ENCODE measurements around the gene GNG4. TPM values are rescaled to one million over a fixed set of nuclear protein-coding genes. Genes with fewer than 3 reads are reported as not detected.
"Not testable (repeated sequence)": the region's sequence is repeated elsewhere in the genome, so short reads cannot be mapped to it uniquely, and the experiment has no call there.

The GNG4 gene
- total RNA-seq, 1 donor from 2014 or later = 1.8 TPM

DNA sequence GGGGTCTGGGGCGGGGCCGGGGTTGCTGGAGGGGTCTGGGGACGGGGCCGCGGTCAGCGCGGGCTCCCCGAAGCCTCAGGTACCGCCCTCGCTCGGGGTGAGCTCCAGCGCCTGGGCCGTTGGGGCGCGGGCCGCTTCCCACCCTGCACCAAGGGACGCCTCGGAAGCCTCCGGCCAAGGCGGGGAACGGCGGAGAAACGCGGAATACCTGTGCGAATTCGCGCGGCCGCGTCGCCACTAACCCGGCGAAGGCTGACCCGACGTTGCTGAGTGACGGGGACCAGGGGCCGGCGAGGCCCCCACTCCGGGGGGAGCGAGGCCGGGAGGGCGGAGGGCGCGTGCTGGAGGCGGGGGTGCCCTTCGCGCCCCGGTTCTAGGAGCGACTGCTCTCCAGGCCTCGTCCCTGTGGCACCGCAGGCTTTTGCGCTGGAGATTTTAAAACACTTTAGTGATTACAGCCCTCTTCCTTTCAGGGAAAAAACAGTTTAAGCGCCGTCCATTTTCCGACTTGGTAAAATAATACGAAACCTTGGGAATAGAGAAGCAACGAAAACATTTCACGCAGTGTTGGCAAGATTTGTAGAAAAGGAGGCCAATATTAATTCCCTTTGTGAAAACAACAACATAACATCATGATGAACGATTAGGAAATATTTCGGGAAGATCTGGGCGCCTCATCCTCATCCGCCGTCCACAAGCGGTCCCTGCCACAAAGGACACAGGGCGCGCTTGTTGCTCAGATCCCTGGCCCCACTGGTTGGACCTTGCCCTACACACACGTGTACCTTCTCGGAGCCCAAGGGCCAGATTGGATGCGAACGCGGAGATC is 971 bp upstream of the GNG4 start:
- intact Hi-C loops (cut with micrococcal nuclease) = no loop called here

DNA sequence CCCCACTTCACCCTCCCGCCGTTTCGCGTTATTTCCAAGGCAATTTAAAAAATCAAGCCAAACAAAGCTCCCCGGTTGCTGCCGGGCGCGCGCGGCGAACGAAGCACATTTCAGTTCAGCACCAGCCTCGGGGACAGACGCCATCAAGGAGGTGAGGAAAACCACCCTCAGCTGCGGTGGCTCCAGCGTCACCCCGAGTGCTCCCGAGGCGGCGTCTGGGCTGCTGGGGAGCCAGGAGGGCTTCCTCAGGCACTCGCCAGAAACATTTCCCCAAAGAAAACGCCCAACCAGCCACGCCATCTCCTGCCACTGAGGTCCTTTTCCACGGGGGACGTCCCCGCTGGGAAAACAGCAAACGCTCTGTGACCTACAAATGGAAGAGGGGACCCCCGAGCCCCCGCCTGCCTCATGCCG is 623 bp downstream of the GNG4 start:
- intact Hi-C loops (cut with micrococcal nuclease) = loop anchor here (2.0 kb wide), 1 partner anchor 144 kb away; the partner anchor contains the start of gene B3GALNT2

DNA sequence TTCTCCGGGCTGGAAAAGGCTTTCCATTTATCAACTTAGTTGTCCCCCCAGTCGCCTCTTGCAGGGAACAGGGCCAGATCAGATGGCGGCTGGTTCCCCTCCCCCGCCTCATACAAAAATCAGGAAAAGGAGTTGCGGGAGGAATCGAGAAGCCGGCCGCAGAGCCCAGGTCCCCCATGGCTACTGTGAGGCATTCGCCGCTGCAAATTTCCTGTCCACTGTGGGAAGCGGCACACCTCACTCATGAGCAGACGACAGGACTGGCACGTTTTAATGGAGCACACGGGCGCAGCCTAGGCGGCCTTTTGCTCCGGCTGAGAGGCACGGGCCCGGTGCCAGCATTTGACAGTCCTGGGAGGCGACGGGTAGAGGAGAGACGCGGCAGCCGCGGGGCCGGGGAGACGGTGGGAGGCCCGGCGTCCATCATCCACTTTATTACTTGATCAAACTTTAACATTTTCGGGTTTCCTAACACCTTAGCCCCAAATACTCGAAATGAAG is 1.1 kb downstream of the GNG4 start:
- intact Hi-C loops (cut with micrococcal nuclease) = loop anchor here (2.0 kb wide), 1 partner anchor 144 kb away; the partner anchor contains the start of gene B3GALNT2

DNA sequence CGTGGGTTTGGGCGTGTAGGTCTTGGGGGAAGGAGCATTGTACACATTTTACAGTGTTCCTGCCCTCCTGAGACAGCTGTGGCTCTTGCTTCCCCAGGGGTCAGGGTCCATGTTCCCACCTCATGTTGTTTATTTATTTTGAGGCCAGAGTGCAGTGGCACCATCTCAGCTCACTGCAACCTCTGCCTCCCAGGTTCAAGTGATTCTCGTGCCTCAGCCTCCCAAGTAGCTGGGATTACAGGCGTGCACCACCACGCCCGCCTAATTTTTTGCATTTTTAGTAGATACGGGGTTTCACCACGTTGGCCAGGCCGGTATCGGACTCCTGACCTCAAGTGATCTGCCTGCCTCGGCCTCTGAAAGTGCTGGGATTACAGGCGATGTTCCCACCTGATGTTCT is 2.0 kb downstream of the GNG4 start:
- intact Hi-C loops (cut with micrococcal nuclease) = not testable (repeated sequence)

DNA sequence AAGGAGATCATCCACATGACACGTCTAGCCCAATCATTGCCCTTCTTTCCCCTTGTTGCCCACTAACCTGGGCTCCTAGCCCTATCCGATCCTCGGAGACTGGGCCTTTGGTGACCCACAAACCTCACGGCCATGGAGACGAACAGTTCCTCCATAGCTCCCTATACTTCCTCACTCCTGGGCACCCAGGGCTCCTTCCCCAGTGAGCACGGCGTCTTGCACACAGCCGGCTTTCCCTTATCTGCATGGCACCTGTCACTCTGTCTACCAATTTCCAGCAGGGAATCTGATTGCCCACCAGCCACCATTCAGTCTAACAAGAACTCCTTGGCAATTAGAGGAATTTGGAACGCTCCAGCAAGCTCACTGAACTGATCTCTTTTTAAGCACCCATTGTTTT is 3.1 kb downstream of the GNG4 start:
- intact Hi-C loops (cut with micrococcal nuclease) = no loop called here

DNA sequence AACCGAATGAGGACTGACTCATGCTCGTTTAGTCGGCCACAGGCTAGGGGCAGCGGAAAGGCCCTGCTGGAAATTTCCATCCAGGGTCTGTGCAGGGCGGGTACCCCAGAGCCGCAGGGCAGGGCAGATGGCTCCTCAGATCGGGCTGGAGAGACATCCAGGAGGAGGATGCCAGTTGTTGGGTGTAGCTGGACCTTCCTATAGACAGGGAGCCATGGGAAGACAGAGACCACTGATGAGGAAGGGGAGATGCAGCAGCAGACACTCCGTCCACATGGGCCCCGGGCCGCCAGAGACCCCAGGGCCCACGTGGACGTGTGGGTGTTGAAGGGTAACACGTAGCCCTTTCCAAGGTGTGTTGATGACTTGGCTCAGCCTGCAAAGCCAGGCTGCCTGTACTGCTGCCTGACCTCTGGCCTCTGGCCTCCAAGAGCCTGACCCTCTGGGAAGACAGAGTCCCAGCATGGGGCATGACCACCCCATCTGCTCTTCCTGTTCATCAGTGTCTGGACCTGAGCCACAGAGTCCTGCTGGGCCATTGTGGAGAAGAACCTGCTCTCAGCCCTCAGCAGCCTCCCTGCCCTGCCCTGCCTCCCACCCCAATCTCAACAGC is 4.8 kb downstream of the GNG4 start:
- intact Hi-C loops (cut with micrococcal nuclease) = no loop called here

DNA sequence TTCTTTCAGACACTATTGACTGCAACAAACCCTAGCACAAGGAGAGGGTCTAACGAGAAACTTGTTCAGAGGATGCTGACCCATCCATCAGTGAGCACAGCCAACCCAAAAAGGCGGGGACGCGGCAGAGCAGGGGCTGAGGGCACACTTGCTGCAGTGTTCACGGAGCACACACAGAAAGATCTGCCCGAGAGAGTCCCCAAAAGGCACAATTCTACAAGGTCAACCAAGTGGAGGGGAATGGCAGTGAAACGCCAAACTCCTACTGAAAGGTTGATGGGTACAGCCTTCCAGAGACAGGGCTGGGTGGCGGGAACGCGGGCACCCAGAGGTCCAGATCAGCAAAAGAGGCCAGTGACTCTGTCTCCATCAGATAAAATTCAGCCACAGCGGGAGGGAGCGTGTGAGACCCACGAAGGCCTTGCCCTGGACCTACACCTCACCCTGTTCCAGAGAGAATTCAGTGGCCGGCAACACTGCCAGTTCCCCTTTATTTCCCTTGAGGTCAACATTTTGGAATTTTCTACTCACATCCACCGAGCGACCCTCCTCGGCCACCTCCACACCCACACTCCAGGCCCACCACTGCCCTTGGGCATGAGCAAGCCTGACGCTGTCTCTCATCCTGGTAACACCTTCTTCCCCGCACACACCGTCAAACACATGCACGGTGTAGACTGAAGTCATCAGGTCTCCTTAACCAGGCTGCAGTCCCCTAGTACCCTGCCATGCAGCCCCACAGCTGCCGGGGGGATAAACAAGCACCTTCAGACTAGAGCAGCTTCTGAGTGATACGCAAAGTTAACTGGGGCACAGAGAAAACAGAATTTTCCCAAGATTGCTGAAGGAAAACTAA is 5.5 kb downstream of the GNG4 start:
- intact Hi-C loops (cut with micrococcal nuclease) = no loop called here

DNA sequence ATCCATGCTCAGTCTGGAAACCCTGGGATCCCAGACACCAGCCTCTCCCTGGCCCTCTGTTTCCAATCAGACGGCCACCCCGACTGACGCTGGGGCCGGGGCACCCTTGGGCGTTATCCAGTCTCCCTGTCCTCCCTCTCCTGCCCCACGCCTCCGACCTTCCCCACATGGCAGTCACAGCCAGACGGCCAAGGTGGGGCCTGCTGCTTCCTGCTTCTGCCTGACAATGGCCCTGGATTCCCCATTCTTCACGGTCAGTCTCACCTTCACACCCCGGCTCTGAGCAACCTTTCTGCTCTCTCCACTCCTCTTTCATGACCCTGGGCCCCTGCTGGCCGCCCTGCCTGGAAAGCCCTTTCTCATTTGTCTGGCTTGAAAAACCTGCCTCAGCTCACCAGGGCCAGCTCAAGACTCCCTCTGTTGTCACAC is 6.6 kb downstream of the GNG4 start:
- intact Hi-C loops (cut with micrococcal nuclease) = loop anchor here (1.0 kb wide), 5 partner anchors 11 to 356 kb away; partner anchors contain the start of gene LYST

DNA sequence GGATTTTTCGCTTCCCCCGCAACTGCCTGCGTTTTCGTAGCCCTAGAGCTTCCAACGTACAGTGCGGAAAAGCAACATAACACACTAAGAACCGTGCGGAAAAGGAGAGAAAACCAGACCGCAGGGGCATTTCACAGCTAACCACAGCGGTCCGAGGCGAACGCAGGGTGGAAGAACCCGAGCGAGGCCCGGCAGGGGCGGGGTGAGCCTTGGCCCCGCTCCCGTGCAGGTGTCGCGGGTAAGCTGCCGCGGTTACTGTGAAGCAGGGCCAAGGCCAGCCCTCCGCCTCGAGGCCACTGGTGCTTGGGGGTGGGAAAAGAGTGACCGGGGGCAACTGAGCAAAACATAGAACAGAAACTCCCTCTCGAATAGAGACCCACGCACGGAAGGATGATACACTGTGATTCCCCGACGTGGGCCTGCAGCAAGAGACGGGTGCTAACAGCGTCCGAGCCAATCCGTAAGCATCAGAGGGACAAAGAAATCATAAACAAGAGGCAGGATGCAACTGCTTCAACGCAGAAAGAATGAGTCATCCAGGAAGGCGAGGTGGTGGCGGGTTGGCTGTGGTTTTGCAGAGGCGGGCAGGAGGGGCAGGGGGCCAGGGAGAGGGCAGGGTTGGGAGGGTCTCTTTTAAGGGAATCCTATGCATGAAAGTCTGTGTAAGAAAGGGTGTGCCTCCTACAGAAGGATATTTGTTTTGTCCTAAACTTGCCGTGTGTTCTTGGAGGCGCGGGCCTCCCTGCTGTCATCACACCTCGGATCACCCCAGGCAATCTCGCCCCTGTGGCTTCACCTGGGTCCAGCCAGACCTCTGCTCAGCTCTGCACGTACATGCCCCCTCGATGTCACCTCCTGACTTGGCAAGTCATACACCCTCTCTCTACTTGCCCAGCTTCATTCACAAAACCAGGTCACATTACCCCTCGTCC is 7.3 kb downstream of the GNG4 start:
- intact Hi-C loops (cut with micrococcal nuclease) = loop anchor here (1.0 kb wide), 5 partner anchors 10 to 357 kb away; partner anchors contain the start of gene LYST

DNA sequence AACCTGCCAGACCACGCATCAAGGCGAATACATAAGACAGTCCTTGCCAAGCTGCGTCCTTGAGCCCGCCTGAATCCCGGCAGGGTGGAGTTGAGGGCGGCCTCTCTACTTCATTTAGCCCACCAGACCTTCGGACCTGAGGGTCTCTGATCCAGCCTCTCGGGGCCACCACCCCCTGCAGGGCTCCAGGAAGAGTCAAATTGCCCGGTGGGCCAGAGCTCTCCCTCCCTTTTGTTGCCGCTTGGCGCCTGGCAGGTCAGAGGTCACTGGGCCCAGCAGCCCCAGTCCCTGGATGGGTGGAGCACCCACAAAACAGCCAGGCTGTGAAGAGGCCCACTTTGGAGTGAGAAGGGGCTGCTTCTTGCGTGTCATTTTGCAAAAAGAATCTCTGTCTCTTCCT is 9.0 kb downstream of the GNG4 start:
- intact Hi-C loops (cut with micrococcal nuclease) = no loop called here

DNA sequence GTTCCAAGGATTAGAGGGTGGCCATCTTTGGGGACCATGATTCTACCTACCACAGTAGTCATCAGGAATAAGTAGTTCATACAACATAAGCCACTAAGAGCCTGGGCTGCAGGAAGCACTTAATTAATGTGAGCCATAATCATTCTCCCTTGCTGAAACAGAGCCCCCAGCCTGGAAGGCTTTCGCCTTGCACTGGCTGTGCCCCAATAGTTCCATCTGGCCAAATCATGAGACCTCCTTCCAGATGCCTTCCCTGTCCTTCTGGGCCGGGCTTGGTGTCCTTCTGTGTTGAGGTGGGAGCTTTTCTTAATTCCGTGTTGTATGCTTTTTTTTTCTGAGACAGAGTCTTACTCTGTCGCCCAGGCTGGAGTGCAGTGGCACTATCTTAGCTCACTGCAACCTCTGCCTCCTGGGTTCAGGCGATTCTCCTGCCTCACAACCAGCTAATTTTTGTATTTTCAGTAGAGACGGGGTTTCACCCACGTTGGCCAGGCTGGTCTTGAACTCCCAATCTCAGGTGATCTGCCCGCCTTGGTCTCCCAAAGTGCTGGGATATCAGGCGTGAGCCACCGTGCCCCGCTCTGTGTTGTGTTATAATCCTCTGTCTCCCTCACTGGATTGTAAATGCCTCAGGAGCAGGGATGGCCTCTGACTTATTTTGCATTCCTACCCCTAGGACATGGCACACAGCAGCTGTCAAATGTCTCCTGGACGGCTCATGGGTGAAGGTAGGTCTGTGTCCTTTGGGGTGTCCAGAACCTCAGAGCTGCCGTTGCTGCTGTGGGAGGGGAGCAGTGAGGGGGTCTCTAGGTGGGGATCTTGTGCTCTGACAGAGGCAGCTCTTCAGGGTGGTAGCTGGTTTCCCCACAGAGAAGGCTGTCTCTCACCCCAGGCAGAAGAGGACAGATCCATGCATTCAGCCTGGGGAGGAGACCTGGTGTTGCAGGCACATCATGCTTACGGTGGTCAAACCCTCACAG is 10.1 kb downstream of the GNG4 start:
- intact Hi-C loops (cut with micrococcal nuclease) = no loop called here

DNA sequence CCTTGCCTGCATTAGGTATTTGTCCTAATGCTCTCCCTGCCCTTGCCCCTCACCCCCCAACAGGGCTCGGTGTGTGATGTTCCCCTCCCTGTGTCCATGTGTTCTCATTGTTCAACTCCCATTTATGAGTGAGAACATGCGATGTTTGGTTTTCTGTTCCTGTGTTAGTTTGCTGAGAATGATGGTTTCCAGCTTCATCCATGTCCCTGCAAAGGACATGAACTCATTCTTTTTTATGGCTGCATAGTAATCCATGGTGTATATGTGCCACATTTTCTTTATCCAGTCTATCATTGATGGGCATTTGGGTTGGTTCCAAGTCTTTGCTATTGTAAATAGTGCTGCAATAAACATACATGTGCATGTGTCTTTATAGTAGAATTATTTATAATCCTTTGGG is 11.0 kb downstream of the GNG4 start:
- intact Hi-C loops (cut with micrococcal nuclease) = not testable (repeated sequence)

DNA sequence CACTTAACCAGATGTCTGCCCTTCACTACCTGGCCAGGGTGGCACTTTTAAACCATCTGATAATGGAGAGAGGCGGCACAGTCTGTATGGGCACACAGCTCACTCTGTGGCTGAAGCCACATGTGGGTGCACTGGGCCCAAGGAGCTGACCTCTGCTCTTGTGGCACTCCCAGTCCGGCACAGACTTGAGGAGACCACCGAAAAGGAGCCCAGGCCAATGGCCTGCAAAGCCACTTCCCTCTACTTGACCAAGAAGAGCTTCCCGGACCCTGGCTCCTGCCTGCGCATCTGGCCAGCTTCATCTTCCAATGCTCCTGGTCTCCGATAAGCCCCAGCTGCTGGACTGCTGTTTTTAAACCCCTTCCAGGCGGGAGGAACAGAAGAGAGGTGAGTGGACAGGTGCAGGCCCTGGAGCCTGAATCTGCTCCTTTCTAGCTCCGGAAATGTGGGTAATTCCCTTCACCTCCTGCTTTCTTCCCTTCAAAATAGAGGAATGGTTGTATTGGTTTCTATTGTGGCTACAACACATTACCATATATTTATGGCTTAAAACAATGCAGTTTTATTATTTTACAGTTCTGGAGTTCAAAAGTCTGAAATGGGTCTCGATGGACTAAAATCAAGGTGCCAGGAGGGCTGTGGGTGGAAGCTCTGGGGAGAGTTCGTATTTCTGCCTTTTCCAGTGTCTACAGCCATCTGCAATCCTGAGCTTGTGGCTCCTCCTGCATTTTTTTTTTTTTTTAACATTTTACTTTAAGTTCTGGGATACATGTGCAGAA is 11.6 kb downstream of the GNG4 start:
- intact Hi-C loops (cut with micrococcal nuclease) = no loop called here

DNA sequence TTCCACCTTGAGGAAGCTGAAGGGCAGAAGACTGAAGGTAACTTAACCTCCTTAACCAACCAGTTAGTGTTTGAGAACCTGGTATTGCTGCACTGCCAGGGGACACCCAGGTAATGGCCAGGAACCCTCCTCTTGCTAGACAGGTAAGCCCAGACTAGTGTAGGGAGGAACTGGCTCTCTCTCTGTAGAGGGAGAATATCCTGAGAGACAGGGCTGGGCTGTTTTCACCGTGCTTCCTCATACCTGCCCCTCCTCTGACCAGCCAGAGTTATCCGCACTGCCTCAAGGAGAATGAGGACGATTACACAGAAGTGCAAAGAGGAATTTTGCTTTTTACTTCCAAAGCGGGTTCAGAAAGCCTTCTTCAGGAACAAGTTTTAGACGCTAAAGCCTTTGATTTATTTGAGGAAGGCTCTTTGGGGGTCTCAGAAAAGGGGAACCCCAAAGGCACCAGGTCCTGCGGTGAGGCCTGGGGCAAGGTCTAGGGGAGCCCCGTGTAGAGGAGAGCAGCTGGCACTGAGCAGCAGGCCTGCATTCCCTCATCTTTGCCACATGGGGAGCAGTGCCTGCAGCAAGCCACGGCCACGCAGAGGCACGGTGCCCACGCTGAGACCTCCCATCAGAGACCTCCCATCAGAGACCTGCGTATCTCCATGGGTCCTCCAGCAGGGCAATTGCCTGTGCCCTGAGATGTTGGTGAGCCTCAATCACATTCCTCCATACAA is 13.5 kb downstream of the GNG4 start:
- intact Hi-C loops (cut with micrococcal nuclease) = no loop called here

DNA sequence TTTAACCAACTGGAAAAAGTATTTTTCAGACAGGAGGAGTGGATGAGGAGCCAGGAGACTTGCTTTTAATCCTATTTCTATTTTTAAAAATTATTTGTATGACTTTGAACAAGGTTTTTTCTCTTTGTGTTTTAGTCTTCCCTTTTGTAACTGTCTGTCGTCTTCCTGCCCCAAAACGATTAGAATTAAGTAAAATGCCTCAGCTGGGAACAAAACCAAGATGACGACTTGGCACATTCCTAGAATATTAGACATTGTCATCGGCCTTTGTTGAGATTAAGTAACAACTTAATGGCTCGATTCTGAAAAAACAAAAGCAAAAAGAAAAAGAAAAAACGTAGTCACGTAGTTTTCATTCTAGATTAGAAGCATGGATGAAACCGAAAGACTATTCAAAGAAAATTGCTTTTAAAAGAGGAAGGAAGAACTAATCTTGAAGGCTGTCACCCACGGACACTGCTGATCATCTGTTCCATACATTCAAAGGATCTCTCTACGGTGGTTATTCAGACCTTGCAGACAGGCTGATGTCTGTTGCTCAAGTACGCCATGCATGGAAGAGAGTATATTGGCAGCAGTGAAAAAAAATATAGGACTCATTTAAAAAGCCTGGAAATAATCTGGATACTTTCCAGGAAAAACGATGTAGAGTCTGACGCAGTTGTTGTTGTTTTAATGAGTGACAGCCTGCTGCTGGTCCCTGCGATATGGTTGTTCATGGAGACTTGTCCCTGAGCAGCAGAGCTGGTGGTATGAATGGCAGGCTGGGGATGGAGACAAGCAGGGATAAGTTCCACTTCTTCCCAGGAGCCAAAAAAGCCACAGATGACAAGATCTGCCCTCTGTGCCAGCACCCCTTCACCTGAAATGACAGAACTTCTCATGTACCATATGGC is 16.8 kb downstream of the GNG4 start:
- intact Hi-C loops (cut with micrococcal nuclease) = loop anchor here (1.0 kb wide), 1 partner anchor 10 kb away; no protein-coding TSS in a partner anchor

DNA sequence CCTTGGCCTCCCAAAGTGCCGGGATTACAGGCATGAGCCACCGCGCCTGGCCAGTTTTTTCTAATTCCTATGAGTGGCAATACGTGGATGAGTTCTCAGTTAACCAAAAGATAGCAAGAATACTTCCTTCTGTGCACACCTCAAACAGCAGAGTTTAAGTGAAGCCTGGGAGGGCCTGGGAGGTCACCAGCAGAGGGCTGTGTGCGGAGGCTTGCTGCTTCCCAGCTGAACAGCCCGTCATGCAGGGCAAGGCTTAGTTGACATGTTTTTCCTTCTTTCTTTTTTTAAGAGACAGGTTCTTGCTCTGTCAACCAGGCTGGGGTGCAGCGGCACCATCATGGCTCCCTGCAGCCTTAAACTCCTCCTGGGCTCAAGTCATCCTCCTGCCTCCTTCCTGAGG is 17.8 kb downstream of the GNG4 start:
- intact Hi-C loops (cut with micrococcal nuclease) = loop anchor here (1.0 kb wide), 1 partner anchor 10 kb away; no protein-coding TSS in a partner anchor

All from T-helper 2 cell treated with Interferon-gamma antibody and Interleukin-4, amounts not matched to agents 100 ng/mL and 5 ng/mL, for 36 hours (primary cell).